H9 (cell line): ENCODE data around the gene ZNF614. TPM values are rescaled to one million over a fixed set of nuclear protein-coding genes. Genes with fewer than 3 reads are reported as not detected.
"Not testable (repeated sequence)": the region's sequence is repeated elsewhere in the genome, so short reads cannot be mapped to it uniquely, and the experiment has no call there.

Source experiments
- DNase-seq: peaks from one replicate; pipeline ENCODE4 v3.0.0-alpha.2; 2017
- H2AFZ ChIP-seq: one replicate; pipeline ENCODE4 v1.6.1; 2013; ENCODE audit warnings: mild to moderate bottlenecking, low read length, control low read depth, moderate library complexity
- H2AK5ac ChIP-seq: 2 replicates; pipeline ENCODE4 v1.6.1; 2013; ENCODE audit warnings: low read length, control low read depth, mixed read lengths; ENCODE audit not compliant: insufficient read length
- H2BK120ac ChIP-seq: one replicate; pipeline ENCODE4 v1.6.1; 2013; ENCODE audit warnings: low read depth, mild to moderate bottlenecking, low read length, control low read depth, inconsistent platforms; ENCODE audit not compliant: poor library complexity, severe bottlenecking
- H2BK12ac ChIP-seq: 2 replicates; pipeline ENCODE4 v1.6.1; 2013; ENCODE audit warnings: low read length, control low read depth, mixed read lengths, low read depth; ENCODE audit not compliant: insufficient read length
- H2BK15ac ChIP-seq: 2 replicates; pipeline ENCODE4 v1.6.1; 2013; ENCODE audit warnings: low read depth, low read length, control low read depth
- H2BK20ac ChIP-seq: one replicate; pipeline ENCODE4 v1.6.1; 2013; ENCODE audit warnings: low read depth, mild to moderate bottlenecking, low read length, control low read depth, inconsistent platforms; ENCODE audit not compliant: poor library complexity, severe bottlenecking
- H2BK5ac ChIP-seq: 2 replicates; pipeline ENCODE4 v1.6.1; 2013; ENCODE audit warnings: low read length, control low read depth, mixed read lengths; ENCODE audit not compliant: insufficient read length
- H3K14ac ChIP-seq: 2 replicates; pipeline ENCODE4 v1.6.1; 2013; ENCODE audit warnings: low read length, control low read depth; ENCODE audit not compliant: insufficient read depth
- H3K18ac ChIP-seq: 2 replicates; pipeline ENCODE4 v1.6.1; 2013; ENCODE audit warnings: low read depth, mild to moderate bottlenecking, mixed read lengths, low read length, control low read depth; ENCODE audit not compliant: insufficient read length
- H3K23ac ChIP-seq: 2 replicates; pipeline ENCODE4 v1.6.1; 2013; ENCODE audit warnings: low read length, control low read depth, mixed read lengths, low read depth; ENCODE audit not compliant: insufficient read length
- H3K23me2 ChIP-seq: 2 replicates; pipeline ENCODE4 v1.6.1; 2013; ENCODE audit warnings: low read depth, mild to moderate bottlenecking, mixed read lengths, low read length, control low read depth; ENCODE audit not compliant: insufficient read length, poor library complexity, severe bottlenecking
- H3K27ac ChIP-seq: 2 replicates; pipeline ENCODE4 v1.5.1; 2013; ENCODE audit warnings: low read length, control low read depth, mixed read lengths, low read depth; ENCODE audit not compliant: insufficient read length
- H3K27me3 ChIP-seq: 2 replicates; pipeline ENCODE4 v1.6.1; 2013; ENCODE audit warnings: low read length, control low read depth, inconsistent platforms; ENCODE audit not compliant: insufficient read depth
- H3K4ac ChIP-seq: 2 replicates; pipeline ENCODE4 v1.6.1; 2013; ENCODE audit warnings: low read depth, mild to moderate bottlenecking, control low read depth, inconsistent platforms, low read length, moderate library complexity
- H3K4me1 ChIP-seq: 2 replicates; pipeline ENCODE4 v1.6.1; 2013; ENCODE audit warnings: low read length, control low read depth, inconsistent platforms; ENCODE audit not compliant: insufficient read depth
- H3K4me2 ChIP-seq: 2 replicates; pipeline ENCODE4 v1.6.1; 2013; ENCODE audit warnings: low read length, control low read depth, mixed read lengths; ENCODE audit not compliant: insufficient read length, insufficient read depth
- H3K56ac ChIP-seq: 2 replicates; pipeline ENCODE4 v1.6.1; 2013; ENCODE audit warnings: low read depth, mild to moderate bottlenecking, mixed read lengths, low read length, control low read depth; ENCODE audit not compliant: insufficient read length
- H3K79me1 ChIP-seq: 2 replicates; pipeline ENCODE4 v1.6.1; 2013; ENCODE audit warnings: low read depth, mild to moderate bottlenecking, moderate library complexity, low read length, control low read depth, inconsistent platforms; ENCODE audit not compliant: insufficient read depth, poor library complexity, severe bottlenecking
- H3K79me2 ChIP-seq: 2 replicates; pipeline ENCODE4 v1.6.1; 2013; ENCODE audit warnings: low read length, control low read depth, inconsistent platforms; ENCODE audit not compliant: insufficient read depth
- H3K9ac ChIP-seq: 2 replicates; pipeline ENCODE4 v1.6.1; 2013; ENCODE audit warnings: low read length, control low read depth, mixed read lengths; ENCODE audit not compliant: insufficient read length; ENCODE audit errors: extremely low read depth
- H3K9me3 ChIP-seq: one replicate; pipeline ENCODE4 v1.6.1; 2013; ENCODE audit warnings: low read depth, low read length, inconsistent platforms; ENCODE audit not compliant: control insufficient read depth
- H3T11ph ChIP-seq: one replicate; pipeline ENCODE4 v1.6.1; 2013; ENCODE audit warnings: mild to moderate bottlenecking, low read length, control low read depth, inconsistent platforms
- H4K20me1 ChIP-seq: one replicate; pipeline ENCODE4 v1.6.1; 2013; ENCODE audit not compliant: control insufficient read depth, insufficient read length, insufficient read depth
- H4K5ac ChIP-seq: 2 replicates; pipeline ENCODE4 v1.6.1; 2013; ENCODE audit warnings: low read depth, mild to moderate bottlenecking, mixed read lengths, low read length, control low read depth; ENCODE audit not compliant: insufficient read length
- H4K8ac ChIP-seq: replicated peaks from 2 replicates; pipeline ENCODE4 v1.6.1; 2013; ENCODE audit warnings: low read length, control low read depth, mixed read lengths, low read depth; ENCODE audit not compliant: insufficient read length
- H4K91ac ChIP-seq: 2 replicates; pipeline ENCODE4 v1.6.1; 2013; ENCODE audit warnings: low read depth, mild to moderate bottlenecking, moderate library complexity, mixed read lengths, low read length, control low read depth; ENCODE audit not compliant: insufficient read length
- H3K27ac Mint-ChIP-seq, 3 experiments: 2 replicates in 2 of 3; 3 replicates in 1 of 3; pipeline ENCODE4 v1.8.0; 2020 to 2021; ENCODE audit warnings: mixed read lengths in 3 of 3, mild to moderate bottlenecking in 1 of 3, moderate library complexity in 1 of 3
- H3K27me3 Mint-ChIP-seq: 2 replicates; pipeline ENCODE4 v1.8.0; 2021; ENCODE audit warnings: low read depth, mild to moderate bottlenecking, moderate library complexity, mixed read lengths
- H3K36me3 Mint-ChIP-seq, 3 experiments: 2 replicates in 2 of 3; 3 replicates in 1 of 3; pipeline ENCODE4 v1.8.0; 2020 to 2021; ENCODE audit warnings: low read depth in 3 of 3, mixed read lengths in 3 of 3; ENCODE audit not compliant: insufficient read depth in 1 of 3
- H3K4me1 Mint-ChIP-seq, 2 experiments: 2 replicates each; pipeline ENCODE4 v1.8.0; 2020; ENCODE audit warnings: mixed read lengths in 2 of 2
- H3K4me3 Mint-ChIP-seq, 2 experiments: 2 replicates in 1 of 2; 3 replicates in 1 of 2; pipeline ENCODE4 v1.8.0; 2020 to 2021; ENCODE audit warnings: mild to moderate bottlenecking in 2 of 2, mixed read lengths in 2 of 2, moderate library complexity in 1 of 2
- H3K9me3 Mint-ChIP-seq, 2 experiments: 2 replicates in 1 of 2; 3 replicates in 1 of 2; pipeline ENCODE4 v1.8.0; 2020; ENCODE audit warnings: mild to moderate bottlenecking in 2 of 2, mixed read lengths in 2 of 2, moderate library complexity in 1 of 2
- CTCF ChIP-seq: fragments of 200-600 bp; sonication (generic); conservative IDR thresholded peaks from 3 replicates; pipeline ENCODE4 v1.8.0; 2021; ENCODE audit warnings: antibody characterized with exemption, mild to moderate bottlenecking
- WGBS: extraction: QIAGEN DNeasy Blood & Tissue Kit; methylation state at CpG from one replicate; pipeline ENCODE4 v1.1.7; 2013; ENCODE audit warnings: missing lambda C conversion rate, low lambda C conversion rate, mixed read lengths; ENCODE audit not compliant: insufficient read length; ENCODE audit errors: extremely low coverage; 5-methylcytosine and 5-hydroxymethylcytosine counted together
- total RNA-seq: library from RNA; stranded (reverse); gene quantifications from 2 replicates; pipeline ENCODE4 v1.2.1, GENCODE V29; 2021

ZNF614 gene
- total RNA-seq, 1 experiment from 2014 or later, result 23.1 TPM

- no peak overlapping the region for H2BK12ac ChIP-seq
- no peak overlapping the region for H4K8ac ChIP-seq
- H3K4me2 ChIP-seq, result no peak overlapping the region
- peaks cover 44 to 67% of the 10 kb centered on the region in 2 experiments for H3K9me3 Mint-ChIP-seq
- no peaks in the 10 kb centered on the region for H3K79me1 ChIP-seq
- H3K4me3 Mint-ChIP-seq, result no peak overlapping the region
- H2BK15ac ChIP-seq, result no peak overlapping the region
- no peak for TF ChIP-seq CTCF
- H4K5ac ChIP-seq, result no peak overlapping the region
- no peak overlapping the region for H3K27ac Mint-ChIP-seq
- no peak overlapping the region for H4K91ac ChIP-seq
- H3K18ac ChIP-seq, result no peak overlapping the region
- H3K9ac ChIP-seq, result no peak overlapping the region
- H4K20me1 ChIP-seq, result no peaks in the 10 kb centered on the region
- no peaks in the 10 kb centered on the region; the same call in 1 of the 2 replicates for H3K4me1 ChIP-seq
- H3K23me2 ChIP-seq, result peaks cover 8% of the 10 kb centered on the region
- H3K27me3 ChIP-seq, result no peaks in the 10 kb centered on the region
- no peak overlapping the region for H3K23ac ChIP-seq
- no peak for DNase-seq
- no peak overlapping the region for H2BK120ac ChIP-seq
- no peak overlapping the region for H3K27ac ChIP-seq
- H3K14ac ChIP-seq, result no peak overlapping the region
- peaks cover 2% of the 10 kb centered on the region for H3K27me3 Mint-ChIP-seq
- peaks cover 43 to 54% (median 45%) of the 10 kb centered on the region in 3 experiments for H3K36me3 Mint-ChIP-seq
- H3K79me2 ChIP-seq, result peaks cover 7% of the 10 kb centered on the region; the same call in 1 of the 2 replicates
- no peak overlapping the region for H2BK5ac ChIP-seq
- no peak overlapping the region for H3K56ac ChIP-seq
- no peak overlapping the region for H2AK5ac ChIP-seq
- no peak overlapping the region for H3T11ph ChIP-seq
- peaks cover 4 to 8% of the 10 kb centered on the region in 2 experiments for H3K4me1 Mint-ChIP-seq
- H3K4ac ChIP-seq, result no peak overlapping the region
- H2AFZ ChIP-seq, result no peak overlapping the region
- no peak overlapping the region for H2BK20ac ChIP-seq
- H3K9me3 ChIP-seq, result peaks cover 11% of the 10 kb centered on the region
- no CpG with 5 or more reads among the region's 4 CpGs for WGBS
These were observed 44.8 kb downstream of the ZNF614 start for GRCh38 chr19:51983361-51983760.

- Mint-ChIP-seq H3K9me3 (peaks cover 46 to 74% of the 10 kb centered on the region in 2 experiments), H3K36me3 (peaks cover 49 to 57% (median 54%) of the 10 kb centered on the region in 3 experiments)
- not testable (repeated sequence) for H3K79me2 ChIP-seq, DNase-seq, H2AK5ac ChIP-seq, H3K18ac ChIP-seq, H3K27me3 Mint-ChIP-seq, H2AFZ ChIP-seq, H4K8ac ChIP-seq, H3K4me3 Mint-ChIP-seq, H3K23ac ChIP-seq, H3K14ac ChIP-seq, H3K4me1 Mint-ChIP-seq, H3K27ac ChIP-seq, H3K56ac ChIP-seq, H2BK15ac ChIP-seq, H2BK12ac ChIP-seq, H3K4me1 ChIP-seq, H3K79me1 ChIP-seq, H2BK20ac ChIP-seq, H3K4ac ChIP-seq, H4K5ac ChIP-seq, H3K27ac Mint-ChIP-seq, H3T11ph ChIP-seq, H4K20me1 ChIP-seq, H2BK5ac ChIP-seq, H3K27me3 ChIP-seq, H2BK120ac ChIP-seq, H3K9ac ChIP-seq, H4K91ac ChIP-seq, H3K23me2 ChIP-seq, H3K4me2 ChIP-seq
- peaks cover 11% of the 10 kb centered on the region for H3K9me3 ChIP-seq
- WGBS, result no CpG with 5 or more reads among the region's 6 CpGs
These were observed 47.3 kb downstream of the ZNF614 start for GRCh38 chr19:51980926-51981325.
